Measurements from ENCODE around the gene DSE.
A peak's percentile ranks its signal among the peaks of the same experiment; 100 is the strongest.

The DSE gene

GRCh38 chr6:116461932-116462885 is 91.5 kb downstream of the DSE start:
- H3K27me3 ChIP-seq (ENCODE audit: control insufficient read depth in 1 of 2, insufficient read depth in 2 of 2, low read length in 2 of 2): peaks cover 0 to 10% of the 10 kb centered on the region in 2 donors
- peak overlapping the region; percentile 15 to 34 for H3K9ac ChIP-seq (ENCODE audit: low read depth in 1 of 2, low read length in 2 of 2)
- no peaks in the 10 kb centered on the region for H3K36me3 ChIP-seq (ENCODE audit: control insufficient read depth in 1 of 2, insufficient read depth in 2 of 2, low read length in 2 of 2)
- no peaks in the 10 kb centered on the region for H3K9me3 ChIP-seq (ENCODE audit: control insufficient read depth in 1 of 2, low read length in 2 of 2)
- H3K4me1 ChIP-seq (ENCODE audit: control insufficient read depth in 1 of 2, insufficient read depth in 2 of 2, low read length in 2 of 2): peaks cover 8% of the 10 kb centered on the region in 2 donors
- peak overlapping the region; percentile 67 to 75 for H3K4me3 ChIP-seq (ENCODE audit: low read depth in 1 of 2, low read length in 2 of 2)
- H3K27ac ChIP-seq (ENCODE audit: low read depth, low read length): peak overlapping the region; percentile 48

GRCh38 chr6:116463301-116463700 is 92.6 kb downstream of the DSE start:
- Histone ChIP-seq H3K27me3 (ENCODE audit: control insufficient read depth in 1 of 2, insufficient read depth in 2 of 2, low read length in 2 of 2) (peaks cover 0 to 10% of the 10 kb centered on the region in 2 donors), H3K9me3 (ENCODE audit: control insufficient read depth in 1 of 2, low read length in 2 of 2) (no peaks in the 10 kb centered on the region), H3K27ac (ENCODE audit: low read depth, low read length) (no peak overlapping the region), H3K36me3 (ENCODE audit: control insufficient read depth in 1 of 2, insufficient read depth in 2 of 2, low read length in 2 of 2) (no peaks in the 10 kb centered on the region), H3K4me3 (ENCODE audit: low read depth in 1 of 2, low read length in 2 of 2) (no peak overlapping the region), H3K9ac (ENCODE audit: low read depth in 1 of 2, low read length in 2 of 2) (no peak overlapping the region), H3K4me1 (ENCODE audit: control insufficient read depth in 1 of 2, insufficient read depth in 2 of 2, low read length in 2 of 2) (peaks cover 8% of the 10 kb centered on the region in 2 donors)

DNA sequence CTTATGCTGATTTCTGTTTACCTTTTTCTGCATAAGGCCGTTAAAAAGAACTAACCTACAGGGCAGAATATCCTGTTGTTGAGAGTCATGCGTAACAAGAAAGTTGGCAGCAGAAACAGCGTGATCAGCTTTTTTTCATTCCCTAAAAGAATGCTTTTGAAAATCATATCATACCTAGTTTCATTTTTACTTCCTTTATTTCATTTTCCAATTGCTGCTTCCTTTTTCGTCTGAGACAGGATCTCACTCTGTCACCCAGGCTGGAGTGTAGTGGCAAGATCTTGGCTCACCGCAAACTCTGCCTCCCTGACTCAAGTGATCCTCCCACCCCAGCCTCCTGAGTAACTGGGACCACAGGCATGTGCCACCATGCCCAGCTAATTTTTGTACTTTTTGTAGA is 94.5 kb downstream of the DSE start:
- Histone ChIP-seq H3K36me3 (ENCODE audit: control insufficient read depth in 1 of 2, insufficient read depth in 2 of 2, low read length in 2 of 2) (no peaks in the 10 kb centered on the region), H3K4me3 (ENCODE audit: low read depth in 1 of 2, low read length in 2 of 2) (no peak overlapping the region), H3K9ac (ENCODE audit: low read depth in 1 of 2, low read length in 2 of 2) (no peak overlapping the region), H3K9me3 (ENCODE audit: control insufficient read depth in 1 of 2, low read length in 2 of 2) (no peaks in the 10 kb centered on the region), H3K4me1 (ENCODE audit: control insufficient read depth in 1 of 2, insufficient read depth in 2 of 2, low read length in 2 of 2) (peaks cover 8% of the 10 kb centered on the region in 2 donors), H3K27ac (ENCODE audit: low read depth, low read length) (no peak overlapping the region), H3K27me3 (ENCODE audit: control insufficient read depth in 1 of 2, insufficient read depth in 2 of 2, low read length in 2 of 2) (peaks cover 0 to 10% of the 10 kb centered on the region in 2 donors)

- no peak overlapping the region for H3K4me3 ChIP-seq (ENCODE audit: low read depth in 1 of 2, low read length in 2 of 2)
- no peaks in the 10 kb centered on the region for H3K36me3 ChIP-seq (ENCODE audit: control insufficient read depth in 1 of 2, insufficient read depth in 2 of 2, low read length in 2 of 2)
- no peak overlapping the region for H3K27ac ChIP-seq (ENCODE audit: low read depth, low read length)
- H3K4me1 ChIP-seq (ENCODE audit: control insufficient read depth in 1 of 2, insufficient read depth in 2 of 2, low read length in 2 of 2): peaks cover 5 to 8% of the 10 kb centered on the region in 2 donors
- peaks cover 0 to 10% of the 10 kb centered on the region in 2 donors for H3K27me3 ChIP-seq (ENCODE audit: control insufficient read depth in 1 of 2, insufficient read depth in 2 of 2, low read length in 2 of 2)
- H3K9ac ChIP-seq (ENCODE audit: low read depth in 1 of 2, low read length in 2 of 2): no peak overlapping the region
- H3K9me3 ChIP-seq (ENCODE audit: control insufficient read depth in 1 of 2, low read length in 2 of 2): no peaks in the 10 kb centered on the region
These were observed 96.3 kb downstream of the DSE start for GRCh38 chr6:116467096-116467495.

DNA sequence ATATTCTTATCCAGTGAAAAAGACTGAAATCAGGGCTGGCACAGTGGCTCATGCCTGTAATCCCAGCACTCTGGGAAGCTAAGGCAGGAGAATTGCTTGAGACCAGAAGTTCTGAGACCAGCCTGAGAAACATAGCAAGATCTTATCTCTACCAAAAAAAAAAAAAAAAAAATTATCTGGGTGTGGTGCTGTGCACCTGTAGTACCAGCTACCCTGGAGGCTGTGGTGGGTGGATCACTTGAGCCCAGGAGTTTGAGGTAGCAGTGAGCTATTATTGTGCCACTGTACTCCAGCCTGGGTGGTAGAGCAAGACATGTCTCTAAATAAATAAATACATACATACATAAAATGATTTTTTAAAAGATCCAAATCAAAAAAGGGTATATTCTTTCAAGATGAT is 96.8 kb downstream of the DSE start:
- H3K9ac ChIP-seq (ENCODE audit: low read depth in 1 of 2, low read length in 2 of 2): no peak overlapping the region
- peaks cover 1 to 4% of the 10 kb centered on the region in 2 donors for H3K4me1 ChIP-seq (ENCODE audit: control insufficient read depth in 1 of 2, insufficient read depth in 2 of 2, low read length in 2 of 2)
- H3K36me3 ChIP-seq (ENCODE audit: control insufficient read depth in 1 of 2, insufficient read depth in 2 of 2, low read length in 2 of 2): no peaks in the 10 kb centered on the region
- no peaks in the 10 kb centered on the region for H3K9me3 ChIP-seq (ENCODE audit: control insufficient read depth in 1 of 2, low read length in 2 of 2)
- no peak overlapping the region for H3K27ac ChIP-seq (ENCODE audit: low read depth, low read length)
- peaks cover 0 to 9% of the 10 kb centered on the region in 2 donors for H3K27me3 ChIP-seq (ENCODE audit: control insufficient read depth in 1 of 2, insufficient read depth in 2 of 2, low read length in 2 of 2)
- H3K4me3 ChIP-seq (ENCODE audit: low read depth in 1 of 2, low read length in 2 of 2): no peak overlapping the region

- H3K36me3 ChIP-seq (ENCODE audit: control insufficient read depth in 1 of 2, insufficient read depth in 2 of 2, low read length in 2 of 2): no peaks in the 10 kb centered on the region
- no peak overlapping the region for H3K9ac ChIP-seq (ENCODE audit: low read depth in 1 of 2, low read length in 2 of 2)
- H3K4me1 ChIP-seq (ENCODE audit: control insufficient read depth in 1 of 2, insufficient read depth in 2 of 2, low read length in 2 of 2): no peaks in the 10 kb centered on the region
- no peak overlapping the region for H3K27ac ChIP-seq (ENCODE audit: low read depth, low read length)
- no peaks in the 10 kb centered on the region for H3K9me3 ChIP-seq (ENCODE audit: control insufficient read depth in 1 of 2, low read length in 2 of 2)
- H3K27me3 ChIP-seq (ENCODE audit: control insufficient read depth in 1 of 2, insufficient read depth in 2 of 2, low read length in 2 of 2): peaks cover 0 to 4% of the 10 kb centered on the region in 2 donors
- no peak overlapping the region for H3K4me3 ChIP-seq (ENCODE audit: low read depth in 1 of 2, low read length in 2 of 2)
These were observed 97.5 kb downstream of the DSE start for GRCh38 chr6:116468293-116468692.

GRCh38 chr6:116471531-116471930 is 100.8 kb downstream of the DSE start:
- Histone ChIP-seq H3K27me3 (ENCODE audit: control insufficient read depth in 1 of 2, insufficient read depth in 2 of 2, low read length in 2 of 2) (no peaks in the 10 kb centered on the region), H3K9ac (ENCODE audit: low read depth in 1 of 2, low read length in 2 of 2) (no peak overlapping the region), H3K36me3 (ENCODE audit: control insufficient read depth in 1 of 2, insufficient read depth in 2 of 2, low read length in 2 of 2) (no peaks in the 10 kb centered on the region), H3K4me1 (ENCODE audit: control insufficient read depth in 1 of 2, insufficient read depth in 2 of 2, low read length in 2 of 2) (peaks cover 0 to 4% of the 10 kb centered on the region in 2 donors), H3K9me3 (ENCODE audit: control insufficient read depth in 1 of 2, low read length in 2 of 2) (no peaks in the 10 kb centered on the region), H3K4me3 (ENCODE audit: low read depth in 1 of 2, low read length in 2 of 2) (no peak overlapping the region), H3K27ac (ENCODE audit: low read depth, low read length) (no peak overlapping the region)

DNA sequence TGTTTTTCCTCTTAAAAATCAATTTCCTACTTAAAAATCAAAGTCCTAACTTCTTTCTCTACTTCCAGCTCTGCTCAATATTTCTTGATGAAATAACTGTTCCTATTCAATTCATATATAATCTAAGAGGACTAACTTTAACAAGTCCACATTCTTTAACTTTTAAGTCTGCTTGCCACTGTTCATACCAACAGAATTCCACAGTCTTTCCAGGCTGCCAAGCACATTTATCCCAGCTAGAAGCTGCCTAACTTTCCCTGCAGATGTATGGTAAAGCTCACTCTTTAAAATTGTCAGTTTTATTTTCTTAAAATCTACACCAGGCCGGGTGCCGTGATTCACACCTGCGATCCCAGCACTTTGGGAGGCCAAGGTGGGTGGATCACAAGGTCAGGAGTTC is 102.0 kb downstream of the DSE start:
- H3K4me1 ChIP-seq (ENCODE audit: control insufficient read depth in 1 of 2, insufficient read depth in 2 of 2, low read length in 2 of 2): peaks cover 0 to 4% of the 10 kb centered on the region in 2 donors
- H3K9ac ChIP-seq (ENCODE audit: low read depth in 1 of 2, low read length in 2 of 2): no peak overlapping the region
- H3K36me3 ChIP-seq (ENCODE audit: control insufficient read depth in 1 of 2, insufficient read depth in 2 of 2, low read length in 2 of 2): no peaks in the 10 kb centered on the region
- no peak overlapping the region for H3K27ac ChIP-seq (ENCODE audit: low read depth, low read length)
- no peaks in the 10 kb centered on the region for H3K27me3 ChIP-seq (ENCODE audit: control insufficient read depth in 1 of 2, insufficient read depth in 2 of 2, low read length in 2 of 2)
- H3K9me3 ChIP-seq (ENCODE audit: control insufficient read depth in 1 of 2, low read length in 2 of 2): no peaks in the 10 kb centered on the region
- no peak overlapping the region for H3K4me3 ChIP-seq (ENCODE audit: low read depth in 1 of 2, low read length in 2 of 2)

- H3K4me1 ChIP-seq (ENCODE audit: control insufficient read depth in 1 of 2, insufficient read depth in 2 of 2, low read length in 2 of 2): peaks cover 0 to 4% of the 10 kb centered on the region in 2 donors
- H3K4me3 ChIP-seq (ENCODE audit: low read depth in 1 of 2, low read length in 2 of 2): no peak overlapping the region
- H3K36me3 ChIP-seq (ENCODE audit: control insufficient read depth in 1 of 2, insufficient read depth in 2 of 2, low read length in 2 of 2): no peaks in the 10 kb centered on the region
- H3K9ac ChIP-seq (ENCODE audit: low read depth in 1 of 2, low read length in 2 of 2): no peak overlapping the region
- H3K27me3 ChIP-seq (ENCODE audit: control insufficient read depth in 1 of 2, insufficient read depth in 2 of 2, low read length in 2 of 2): no peaks in the 10 kb centered on the region
- H3K9me3 ChIP-seq (ENCODE audit: control insufficient read depth in 1 of 2, low read length in 2 of 2): no peaks in the 10 kb centered on the region
- H3K27ac ChIP-seq (ENCODE audit: low read depth, low read length): no peak overlapping the region
These were observed 104.4 kb downstream of the DSE start for GRCh38 chr6:116475141-116475540.

DNA sequence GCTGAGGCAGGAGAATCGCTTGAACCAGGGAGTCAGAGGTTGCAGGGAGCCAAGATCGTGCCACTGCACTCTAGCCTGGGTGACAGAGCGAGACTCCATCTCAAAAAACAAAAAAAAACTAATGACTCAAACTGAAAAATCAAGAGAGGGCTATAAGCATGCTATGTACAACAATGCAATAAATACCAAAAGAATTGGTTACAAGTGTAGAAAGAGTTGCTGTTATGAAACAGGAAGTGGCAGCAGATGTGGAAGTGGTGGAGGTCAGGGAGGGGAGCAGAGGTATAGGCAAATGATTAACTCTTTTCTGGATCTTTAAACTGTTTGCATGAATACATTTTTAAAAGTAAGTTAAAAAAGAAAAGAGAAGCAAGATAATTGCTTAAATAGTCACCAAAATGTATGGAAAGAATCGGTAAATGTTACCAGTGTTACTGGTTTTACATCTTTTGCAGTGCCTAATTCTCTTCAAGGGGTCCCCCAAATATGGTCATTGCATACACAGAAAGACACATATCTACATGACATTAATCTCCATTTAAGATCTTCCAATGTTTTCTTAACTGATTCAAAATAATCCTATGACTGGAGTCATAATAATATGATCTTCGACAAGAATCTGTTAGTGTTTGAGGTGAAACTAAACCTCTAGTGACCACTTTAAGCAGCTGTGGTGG is 105.4 kb downstream of the DSE start:
- H3K4me1 ChIP-seq (ENCODE audit: control insufficient read depth in 1 of 2, insufficient read depth in 2 of 2, low read length in 2 of 2): peaks cover 0 to 4% of the 10 kb centered on the region in 2 donors
- no peaks in the 10 kb centered on the region for H3K36me3 ChIP-seq (ENCODE audit: control insufficient read depth in 1 of 2, insufficient read depth in 2 of 2, low read length in 2 of 2)
- H3K4me3 ChIP-seq (ENCODE audit: low read depth in 1 of 2, low read length in 2 of 2): no peak overlapping the region
- no peak overlapping the region for H3K27ac ChIP-seq (ENCODE audit: low read depth, low read length)
- no peak overlapping the region for H3K9ac ChIP-seq (ENCODE audit: low read depth in 1 of 2, low read length in 2 of 2)
- no peaks in the 10 kb centered on the region for H3K9me3 ChIP-seq (ENCODE audit: control insufficient read depth in 1 of 2, low read length in 2 of 2)
- H3K27me3 ChIP-seq (ENCODE audit: control insufficient read depth in 1 of 2, insufficient read depth in 2 of 2, low read length in 2 of 2): no peaks in the 10 kb centered on the region

All from duodenal mucosa (tissue), 2 donors.